Muscle layer of duodenum (tissue), 2 donors: ENCODE data around the gene FBXO44.

Experiments used
- H3K27ac ChIP-seq: one replicate; pipeline ENCODE4 v1.7.0; 2013; ENCODE audit warnings: mild to moderate bottlenecking, low read length
- H3K27me3 ChIP-seq: one replicate; pipeline ENCODE4 v1.7.0; 2013; ENCODE audit warnings: low read depth, mild to moderate bottlenecking, control low read depth, low read length
- H3K36me3 ChIP-seq, 2 donors: one replicate each; pipeline ENCODE4 v1.7.0; 2013; ENCODE audit warnings: low read length in 2 of 2, control low read depth in 1 of 2, mild to moderate bottlenecking in 1 of 2; ENCODE audit not compliant: insufficient read depth in 2 of 2, control insufficient read depth in 1 of 2
- H3K4me1 ChIP-seq, 2 donors: one replicate each; pipeline ENCODE4 v1.7.0; 2013; ENCODE audit warnings: low read length in 2 of 2, mild to moderate bottlenecking in 2 of 2, control low read depth in 1 of 2, moderate library complexity in 1 of 2; ENCODE audit not compliant: insufficient read depth in 2 of 2, control insufficient read depth in 1 of 2
- H3K4me3 ChIP-seq, 2 donors: one replicate each; pipeline ENCODE4 v1.7.0; 2013; ENCODE audit warnings: low read length in 2 of 2, low read depth in 1 of 2, mild to moderate bottlenecking in 1 of 2
- H3K9me3 ChIP-seq, 2 donors: one replicate each; pipeline ENCODE4 v1.7.0; 2013; ENCODE audit warnings: low read length in 2 of 2, control low read depth in 1 of 2, mild to moderate bottlenecking in 1 of 2; ENCODE audit not compliant: control insufficient read depth in 1 of 2
- donor health status: healthy.

FBXO44 gene

GRCh38 chr1:11704194-11704529 lies 49.5 kb downstream of the FBXO44 start:
- H3K4me3 ChIP-seq = no peak overlapping the region
- H3K27me3 ChIP-seq = peaks cover 9% of the 10 kb centered on the region
- H3K27ac ChIP-seq = no peak overlapping the region
- H3K36me3 ChIP-seq = no peaks in the 10 kb centered on the region
- H3K4me1 ChIP-seq = peaks cover 0 to 10% of the 10 kb centered on the region in 2 donors
- H3K9me3 ChIP-seq = no peaks in the 10 kb centered on the region

DNA sequence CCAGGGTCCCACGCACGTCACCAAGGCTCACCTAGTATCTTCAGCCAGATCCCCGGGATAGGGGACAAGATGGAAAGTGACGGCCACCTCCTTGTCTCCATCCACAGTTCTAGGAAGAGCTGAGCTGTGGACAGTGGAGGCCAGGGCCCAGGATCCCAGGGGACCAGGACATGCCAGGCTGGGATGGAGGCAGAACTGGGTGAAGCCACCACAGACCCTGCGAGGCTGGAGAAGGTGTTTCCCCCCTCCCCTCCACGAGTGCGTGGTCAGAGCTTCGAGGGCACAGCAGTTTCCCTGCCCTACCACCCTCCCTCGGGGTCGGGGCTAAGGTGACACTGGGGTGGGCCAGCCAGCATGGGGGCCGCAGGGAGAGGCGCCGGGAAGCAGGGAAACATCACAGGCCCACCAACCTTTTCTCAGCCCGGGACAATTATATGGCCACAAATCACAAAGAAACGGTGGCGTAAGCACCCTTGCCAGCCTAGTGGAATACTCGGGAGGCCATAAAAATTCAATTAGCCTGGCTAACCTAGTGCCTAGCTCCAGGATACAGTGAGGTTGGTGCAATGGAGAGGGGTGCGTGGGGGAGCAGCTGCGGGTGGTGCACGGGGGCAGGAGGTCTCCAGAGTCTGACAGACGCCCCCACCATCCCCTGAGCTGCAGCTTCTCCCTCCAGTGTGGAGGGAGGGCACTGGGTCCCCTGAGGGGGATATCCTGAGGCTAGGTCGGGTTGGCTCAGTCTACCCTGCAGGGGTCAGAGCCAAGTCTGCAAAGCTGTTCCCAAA lies 50.2 kb downstream of the FBXO44 start:
- peaks cover 0 to 10% of the 10 kb centered on the region in 2 donors for H3K4me1 ChIP-seq
- no peaks in the 10 kb centered on the region for H3K36me3 ChIP-seq
- no peak overlapping the region for H3K4me3 ChIP-seq
- no peak overlapping the region for H3K27ac ChIP-seq
- peaks cover 9% of the 10 kb centered on the region for H3K27me3 ChIP-seq
- H3K9me3 ChIP-seq = no peaks in the 10 kb centered on the region

DNA sequence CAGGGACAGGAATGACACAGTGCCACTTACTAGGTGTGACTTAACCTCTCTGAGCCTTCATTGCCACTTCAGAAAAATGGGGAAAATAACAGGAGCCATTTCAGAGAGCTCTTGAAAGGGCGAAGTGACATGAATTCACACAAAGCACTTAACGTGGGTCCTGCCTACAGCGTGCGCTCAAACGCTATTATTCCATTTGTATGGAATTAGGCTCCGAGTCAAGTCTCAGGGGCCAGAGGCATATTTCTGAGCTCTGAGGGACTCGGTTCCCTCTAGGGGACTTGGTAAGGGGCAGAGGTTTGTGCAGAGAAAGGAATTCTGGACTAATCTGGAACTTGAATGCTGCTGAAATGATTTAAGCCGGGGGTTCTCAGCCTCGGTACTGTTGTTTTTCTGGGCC lies 50.9 kb downstream of the FBXO44 start:
- Histone ChIP-seq H3K27me3 (peaks cover 8% of the 10 kb centered on the region), H3K4me3 (no peak overlapping the region), H3K27ac (no peak overlapping the region), H3K4me1 (peaks cover 0 to 10% of the 10 kb centered on the region in 2 donors), H3K36me3 (no peaks in the 10 kb centered on the region), H3K9me3 (no peaks in the 10 kb centered on the region)

GRCh38 chr1:11706292-11706691 lies 51.6 kb downstream of the FBXO44 start:
- Histone ChIP-seq H3K36me3 (no peaks in the 10 kb centered on the region), H3K27me3 (peaks cover 3% of the 10 kb centered on the region), H3K27ac (no peak overlapping the region), H3K9me3 (no peaks in the 10 kb centered on the region), H3K4me1 (peaks cover 0 to 5% of the 10 kb centered on the region in 2 donors), H3K4me3 (no peak overlapping the region)

DNA sequence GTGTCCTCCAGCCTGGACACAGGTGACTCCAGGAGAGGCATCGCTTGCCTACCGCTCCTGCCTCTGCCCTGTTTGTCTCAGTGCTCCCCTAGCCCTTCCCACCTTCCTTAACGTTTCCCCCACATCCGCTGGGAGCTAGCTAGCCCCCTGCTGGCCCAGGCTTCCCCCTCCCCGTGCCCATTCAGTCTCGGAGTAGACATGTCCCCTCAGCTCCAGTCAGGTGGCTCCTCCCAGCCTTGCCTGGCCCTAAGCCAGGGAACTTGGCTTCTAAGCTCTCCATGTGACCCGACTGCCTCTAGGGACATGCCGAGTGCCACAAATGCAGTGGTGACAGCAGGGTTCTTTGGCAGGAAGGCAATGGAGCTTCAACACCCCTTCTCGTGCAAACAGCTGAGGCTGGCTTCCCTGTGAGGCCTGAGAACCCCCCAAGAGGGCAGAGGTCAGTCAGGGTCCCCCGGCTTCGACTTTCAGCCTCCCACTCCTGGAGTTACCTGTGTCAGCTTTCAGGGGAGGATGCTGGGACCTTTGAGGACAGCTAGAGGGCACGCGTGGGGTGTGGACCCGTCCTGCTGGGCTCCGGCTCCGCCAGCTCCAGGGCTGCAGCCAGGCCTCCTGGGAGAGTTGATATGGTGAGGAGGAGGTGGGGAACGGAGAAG lies 53.1 kb downstream of the FBXO44 start:
- Histone ChIP-seq H3K4me3 (no peak overlapping the region), H3K27me3 (no peaks in the 10 kb centered on the region), H3K36me3 (no peaks in the 10 kb centered on the region), H3K27ac (no peak overlapping the region), H3K9me3 (no peaks in the 10 kb centered on the region), H3K4me1 (no peaks in the 10 kb centered on the region)

GRCh38 chr1:11708554-11709350 lies 54.1 kb downstream of the FBXO44 start:
- Histone ChIP-seq H3K36me3 (no peaks in the 10 kb centered on the region), H3K27ac (no peak overlapping the region), H3K4me3 (no peak overlapping the region), H3K27me3 (no peaks in the 10 kb centered on the region), H3K4me1 (no peaks in the 10 kb centered on the region), H3K9me3 (no peaks in the 10 kb centered on the region)

- Histone ChIP-seq H3K27me3 (no peaks in the 10 kb centered on the region), H3K4me3 (no peak overlapping the region), H3K36me3 (no peaks in the 10 kb centered on the region), H3K9me3 (no peaks in the 10 kb centered on the region), H3K4me1 (no peaks in the 10 kb centered on the region), H3K27ac (no peak overlapping the region)
Observed at GRCh38 chr1:11711490-11711889, 56.8 kb downstream of the FBXO44 start.

GRCh38 chr1:11712285-11712684 lies 57.6 kb downstream of the FBXO44 start:
- no peaks in the 10 kb centered on the region for H3K27me3 ChIP-seq
- H3K4me3 ChIP-seq = no peak overlapping the region
- H3K4me1 ChIP-seq = no peaks in the 10 kb centered on the region
- no peak overlapping the region for H3K27ac ChIP-seq
- H3K9me3 ChIP-seq = no peaks in the 10 kb centered on the region
- no peaks in the 10 kb centered on the region for H3K36me3 ChIP-seq
